Erythroblast (primary cell): ENCODE results near the gene PARD3.

ENCODE experiments used
- DNase-seq, 2 experiments: peaks; one replicate each; lab custom pipeline; 2025; lab: John Stamatoyannopoulos, UW
- GATA1 ChIP-seq: IDR thresholded peaks from 2 replicates; pipeline ENCODE4 v1.6.1; 2011; ENCODE audit warnings: low read depth, mild to moderate bottlenecking, control low read depth, low read length, moderate library complexity
- POLR2A ChIP-seq: IDR thresholded peaks from 2 replicates; pipeline ENCODE4 v1.6.1; 2011; ENCODE audit warnings: mild to moderate bottlenecking, low read length

PARD3 gene

DNA sequence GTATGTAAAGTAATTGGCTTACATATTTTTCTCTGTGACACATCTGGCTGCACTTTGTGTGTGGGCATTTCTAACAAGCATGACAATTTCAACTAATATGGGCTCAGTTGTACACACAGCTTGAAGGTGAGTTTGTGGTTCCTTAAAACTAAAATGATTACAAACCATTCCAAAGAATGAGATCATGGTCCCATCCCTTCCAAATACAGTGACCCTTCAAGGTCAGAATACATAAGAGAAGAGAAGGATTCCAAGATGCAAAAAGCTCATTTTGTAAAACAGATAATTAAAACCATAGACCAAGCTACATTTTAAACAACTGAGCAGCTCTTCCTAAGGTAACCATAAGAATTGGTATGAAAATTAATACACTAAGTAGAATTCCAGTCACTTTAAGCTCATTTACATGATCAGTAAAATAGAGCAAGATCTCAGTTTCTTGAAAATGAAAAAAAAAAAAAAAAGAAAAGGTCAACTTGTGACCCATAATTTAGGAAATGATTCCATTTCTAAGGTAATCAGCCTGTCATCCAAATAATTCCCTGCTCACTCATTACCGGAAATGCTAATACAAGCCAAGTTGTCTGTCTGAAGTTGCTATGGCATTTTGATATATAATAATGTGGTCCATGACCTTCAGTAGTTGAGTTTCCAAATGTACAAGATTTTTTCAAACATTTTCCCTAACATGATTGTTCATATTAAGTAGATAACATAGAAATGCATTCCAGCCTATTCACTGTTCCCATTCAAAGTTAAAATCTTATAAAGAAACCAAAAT, 688.5 kb downstream of the PARD3 start:
- no peak for DNase-seq

GRCh38 chr10:34125702-34126101, 689.4 kb downstream of the PARD3 start:
- no peak for DNase-seq
- no peak for TF ChIP-seq GATA1
- no peak for TF ChIP-seq POLR2A

More for the DNA sequence above, 688.5 kb downstream of the PARD3 start:
- no peak for TF ChIP-seq GATA1

DNA sequence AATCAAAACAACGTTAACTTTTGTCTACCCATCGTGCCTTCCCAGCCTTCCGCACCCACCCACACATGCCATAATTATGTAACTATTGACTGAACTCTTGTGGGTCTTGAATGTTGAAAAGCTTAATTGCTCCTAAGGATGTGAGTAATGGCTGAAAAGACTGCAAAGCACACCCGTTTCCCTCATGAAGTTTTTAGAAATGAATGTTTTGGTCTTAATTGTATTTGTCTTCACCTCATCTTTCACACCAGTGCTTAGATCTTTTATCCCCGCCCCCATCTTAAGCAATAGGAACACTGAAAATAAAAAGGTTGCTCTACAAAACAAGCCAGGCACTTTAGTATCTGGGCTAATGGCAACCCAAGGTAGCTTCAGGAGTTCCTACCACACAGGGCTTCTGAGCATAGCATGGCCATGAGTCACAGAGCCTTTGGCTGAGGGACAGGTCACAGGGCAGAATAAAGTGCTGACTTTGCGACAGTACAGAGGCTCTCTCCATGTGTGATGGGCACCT, 690.5 kb downstream of the PARD3 start:
- TF ChIP-seq POLR2A, result no peak
- no peak for TF ChIP-seq GATA1
- DNase-seq, result no peak

DNA sequence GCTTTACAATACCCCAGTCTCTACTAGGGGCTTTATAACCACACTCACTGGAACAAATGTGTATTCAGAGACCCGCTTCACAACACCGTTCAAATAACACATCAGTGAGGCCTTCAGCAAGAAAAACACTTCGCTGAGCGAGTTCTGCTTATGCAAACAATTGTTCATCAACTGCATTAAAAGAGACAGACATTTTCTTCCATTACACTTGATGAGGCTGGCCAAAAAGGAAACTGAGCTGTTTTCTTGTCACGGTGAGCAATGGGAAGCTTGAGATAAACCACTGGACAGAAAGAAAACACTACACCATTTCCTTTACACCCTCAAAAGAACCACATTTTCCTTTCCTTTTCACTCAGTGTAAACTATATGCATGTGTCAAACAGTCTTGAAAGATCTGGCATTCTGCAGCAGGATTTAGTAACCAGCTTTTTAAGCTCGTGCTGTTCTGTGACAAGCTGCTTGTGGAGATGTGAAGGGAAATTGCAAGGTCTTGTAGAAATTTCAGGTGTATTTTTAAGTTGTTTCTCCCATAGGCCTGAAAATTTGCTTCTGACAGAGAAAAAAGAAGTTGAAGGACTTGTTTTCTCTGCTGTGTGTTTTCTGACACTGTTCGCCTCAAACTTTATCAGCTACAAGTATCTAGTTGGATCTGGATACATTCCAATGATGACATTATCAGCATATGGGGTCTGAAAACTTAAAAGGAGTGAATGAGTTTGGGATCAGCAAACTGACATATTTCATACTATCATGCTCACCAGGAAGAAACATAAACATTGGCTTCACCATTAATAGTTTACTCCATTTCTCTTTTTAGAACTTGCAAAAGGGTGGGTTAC, 693.1 kb downstream of the PARD3 start:
- DNase-seq, result peak in 1 of 2 experiments; percentile 15
- TF ChIP-seq GATA1 (no peak), POLR2A (no peak)

DNA sequence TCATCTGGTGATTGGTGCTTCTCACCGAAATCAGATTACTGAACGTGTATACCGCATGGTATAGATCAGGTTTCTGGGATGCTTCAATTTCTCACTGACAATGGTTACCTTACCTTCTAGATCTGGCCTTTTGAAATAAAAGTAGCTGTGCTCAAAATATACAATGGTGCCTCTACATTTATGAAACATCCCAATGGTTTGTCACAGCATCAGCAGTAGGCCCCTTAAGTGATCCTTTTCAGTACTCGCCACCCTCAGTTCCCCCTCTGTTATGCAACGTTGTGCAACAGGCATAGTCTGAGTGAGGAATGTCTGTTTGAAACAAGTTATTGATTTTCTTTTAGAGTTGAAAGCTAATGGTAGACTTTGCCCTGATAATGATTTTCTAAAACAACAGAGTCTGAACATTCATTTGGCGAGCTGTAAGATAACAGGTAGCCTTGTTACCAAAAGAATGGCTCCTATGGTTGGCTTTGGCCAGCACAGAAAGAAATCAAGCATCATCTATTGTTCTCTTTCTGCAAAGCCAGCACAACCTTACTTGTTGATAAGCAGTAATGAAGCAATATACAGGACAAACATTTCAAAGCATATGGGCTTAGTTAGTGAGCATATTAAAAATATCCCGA, 693.9 kb downstream of the PARD3 start:
- no peak for TF ChIP-seq POLR2A
- no peak for TF ChIP-seq GATA1
- DNase-seq, result no peak

DNA sequence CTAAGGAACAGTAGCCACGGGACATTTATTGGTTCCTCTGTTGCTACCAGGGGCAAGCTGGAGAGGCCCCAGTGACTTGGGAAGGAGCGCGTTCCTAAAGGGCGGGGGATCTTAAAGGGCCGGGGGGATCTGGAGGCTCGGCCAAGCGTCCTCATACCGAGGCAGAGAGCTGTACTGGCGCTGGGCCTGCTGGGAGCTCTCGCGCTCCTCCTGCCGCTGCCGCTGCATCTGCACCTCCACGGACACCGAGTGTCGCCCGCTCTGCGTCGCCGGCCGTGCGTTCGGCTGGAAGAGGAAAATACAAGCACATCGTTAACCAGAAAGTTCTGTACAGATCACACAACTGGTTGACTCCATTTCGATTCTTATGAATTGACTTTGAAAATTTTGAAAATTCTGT, 695.6 kb downstream of the PARD3 start:
- DNase-seq, result no peak
- TF ChIP-seq GATA1 (no peak), POLR2A (no peak)

GRCh38 chr10:34116681-34117271, 698.3 kb downstream of the PARD3 start:
- TF ChIP-seq GATA1, result no peak
- no peak for TF ChIP-seq POLR2A
- DNase-seq, result no peak

GRCh38 chr10:34116220-34116641, 698.9 kb downstream of the PARD3 start:
- no peak for TF ChIP-seq GATA1
- DNase-seq, result no peak

DNA sequence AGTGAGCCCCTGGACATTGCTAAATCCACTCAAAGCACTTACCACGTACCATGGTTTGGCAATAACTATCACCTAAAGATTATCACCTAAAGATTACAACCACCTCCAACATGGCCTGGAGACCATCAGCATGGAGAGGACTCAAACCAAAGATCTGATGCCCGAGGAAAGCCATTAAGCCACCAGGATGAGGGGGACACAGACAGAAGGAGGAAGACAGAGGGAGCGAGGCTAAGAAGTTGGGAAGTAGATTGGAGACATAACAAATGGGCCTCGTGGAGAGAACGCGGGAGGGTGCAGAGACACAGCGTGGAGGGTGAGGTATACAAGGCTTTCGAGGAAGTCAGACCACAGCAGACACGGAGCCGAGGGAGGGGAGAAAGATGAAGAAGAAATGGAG, 700.2 kb downstream of the PARD3 start:
- TF ChIP-seq POLR2A (no peak), GATA1 (no peak)
- no peak for DNase-seq

- DNase-seq, result no peak
- no peak for TF ChIP-seq GATA1
- no peak for TF ChIP-seq POLR2A
Measured at GRCh38 chr10:34113504-34114225, 701.4 kb downstream of the PARD3 start.

GRCh38 chr10:34112171-34112782, 702.8 kb downstream of the PARD3 start:
- no peak for TF ChIP-seq POLR2A
- no peak for TF ChIP-seq GATA1
- no peak for DNase-seq

GRCh38 chr10:34111179-34111578, 703.9 kb downstream of the PARD3 start:
- DNase-seq, result no peak
- TF ChIP-seq POLR2A, result no peak
- TF ChIP-seq GATA1, result no peak
